ENCODE results near the gene FKBP1A.
"Not testable (repeated sequence)": the region's sequence is repeated elsewhere in the genome, so short reads cannot be mapped to it uniquely, and the experiment has no call there.

The FKBP1A gene

GRCh38 chr20:1364106-1364505 is 28.7 kb downstream of the FKBP1A start:
- no peak for DNase-seq

GRCh38 chr20:1363522-1363921 is 29.3 kb downstream of the FKBP1A start:
- no peak for DNase-seq

GRCh38 chr20:1362484-1362883 is 30.4 kb downstream of the FKBP1A start:
- no peak for DNase-seq

DNA sequence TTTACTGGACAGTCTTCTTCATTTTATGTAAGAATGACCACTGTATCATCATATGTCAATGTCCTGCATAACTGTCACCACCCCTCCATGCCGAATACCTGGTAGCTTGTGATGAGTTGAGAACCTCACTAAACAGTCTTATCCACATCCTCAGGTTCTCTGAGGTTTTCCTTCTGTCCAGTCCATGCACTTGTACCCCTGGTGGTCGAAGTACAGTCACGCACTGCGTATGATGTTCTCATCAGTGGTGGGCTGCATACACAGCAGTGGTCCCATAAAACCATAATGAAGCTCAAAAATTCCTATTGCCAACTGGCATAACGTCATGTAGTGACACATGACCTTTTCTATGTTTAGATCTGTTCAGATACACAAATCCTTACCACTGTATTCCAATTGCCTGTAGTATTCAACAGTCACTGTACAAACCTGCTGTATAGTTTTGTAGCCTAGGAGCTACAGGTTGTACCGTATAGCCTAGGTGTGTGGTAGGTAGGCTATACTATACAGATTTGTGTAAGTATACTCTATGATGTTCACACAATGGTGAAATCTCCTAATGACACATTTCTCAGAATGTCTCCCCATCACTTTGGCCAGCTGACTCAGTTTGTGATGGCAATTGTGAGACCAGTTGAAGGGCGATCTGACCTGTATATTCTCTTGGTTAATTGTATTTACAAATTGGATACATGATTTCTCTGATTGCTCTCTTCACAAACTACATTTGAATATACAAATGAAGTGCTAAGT is 32.6 kb downstream of the FKBP1A start:
- no peak for DNase-seq

GRCh38 chr20:1357921-1358671 is 34.8 kb downstream of the FKBP1A start:
- DNase-seq, result no peak

- no peak for DNase-seq
Observed at GRCh38 chr20:1353956-1354355, 38.9 kb downstream of the FKBP1A start.

GRCh38 chr20:1346315-1346969 is 46.4 kb downstream of the FKBP1A start:
- DNase-seq, result no peak

DNA sequence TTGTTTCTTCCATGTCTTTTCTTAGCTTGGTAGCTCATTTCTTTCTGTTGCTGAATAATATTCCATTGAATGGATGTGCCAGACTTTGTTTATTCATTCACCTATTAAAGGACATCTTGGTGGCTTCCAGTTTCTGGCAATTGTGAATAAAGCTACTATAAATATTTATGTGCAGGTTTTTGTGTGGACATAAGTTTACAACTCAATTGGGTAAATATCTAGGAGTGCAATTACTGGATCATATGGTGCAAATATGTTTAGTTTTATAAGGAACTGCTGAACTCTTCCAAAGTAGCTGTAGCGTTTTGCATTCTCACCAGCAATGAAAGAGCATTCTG is 47.1 kb downstream of the FKBP1A start:
- no peak for DNase-seq

GRCh38 chr20:1345030-1345755 is 47.7 kb downstream of the FKBP1A start:
- no peak for DNase-seq

DNA sequence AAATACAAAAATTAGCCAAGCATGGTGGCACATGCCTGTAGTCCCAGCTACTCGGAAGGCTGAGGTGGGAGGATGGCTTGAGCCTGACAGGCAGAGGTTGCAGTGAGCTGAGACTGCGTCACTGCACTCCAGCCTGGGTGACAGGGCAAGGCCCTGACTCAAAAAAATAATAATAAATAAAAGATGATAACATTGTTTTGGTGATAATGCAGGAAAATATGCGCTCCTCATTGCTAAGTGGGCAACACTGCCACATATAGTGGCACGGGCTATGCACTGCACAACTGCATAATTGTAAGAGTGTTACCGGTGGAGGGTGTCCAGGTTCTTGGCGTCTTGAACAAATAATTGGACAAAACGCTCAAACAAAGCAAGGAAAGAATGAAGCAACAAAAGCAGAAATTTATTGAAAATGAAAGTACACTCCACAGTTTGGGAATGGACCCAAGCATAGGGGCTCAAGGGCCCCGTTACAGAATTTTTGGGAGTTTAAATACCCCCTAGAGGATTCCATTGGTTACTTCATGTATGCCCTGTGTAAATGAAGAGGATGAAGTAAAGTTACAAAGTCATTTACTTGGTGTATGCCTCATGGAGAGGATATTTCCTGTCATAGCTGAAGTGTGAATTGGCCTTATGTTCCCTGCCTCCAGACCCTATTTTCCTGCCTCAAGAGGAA is 49.3 kb downstream of the FKBP1A start:
- not testable (repeated sequence) for DNase-seq

- peak in 1 of 51 donors; percentile 36 for DNase-seq
Observed at GRCh38 chr20:1341561-1342265, 51.1 kb downstream of the FKBP1A start.

- no peak for DNase-seq
Observed at GRCh38 chr20:1338801-1339200, 54.1 kb downstream of the FKBP1A start.

DNA sequence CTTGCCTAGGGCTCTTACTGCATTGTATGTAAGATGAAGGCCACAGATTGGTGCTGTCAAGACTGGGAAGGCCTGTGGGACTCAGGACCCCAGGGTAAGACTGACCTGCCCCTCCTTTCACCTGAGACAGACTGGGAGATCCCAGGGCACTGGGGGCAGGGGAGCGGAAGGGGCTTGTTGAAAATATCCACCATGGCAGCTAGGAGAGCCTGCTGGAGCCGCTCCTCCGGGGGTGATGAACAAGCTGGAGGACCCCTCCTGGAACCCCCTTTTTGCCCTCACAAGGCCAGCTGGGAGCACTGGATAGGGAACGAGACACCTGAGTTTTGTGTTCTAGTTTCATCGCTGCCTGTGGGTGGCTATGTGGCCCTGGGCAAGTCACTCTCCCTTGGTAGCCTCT is 54.8 kb downstream of the FKBP1A start:
- DNase-seq, result no peak

GRCh38 chr20:1337441-1337840 is 55.4 kb downstream of the FKBP1A start:
- DNase-seq, result no peak

- DNase-seq, result peak in 19 of 51 donors; percentile 10 to 64 (median 24)
Observed at GRCh38 chr20:1336699-1337367, 56.0 kb downstream of the FKBP1A start.

DNA sequence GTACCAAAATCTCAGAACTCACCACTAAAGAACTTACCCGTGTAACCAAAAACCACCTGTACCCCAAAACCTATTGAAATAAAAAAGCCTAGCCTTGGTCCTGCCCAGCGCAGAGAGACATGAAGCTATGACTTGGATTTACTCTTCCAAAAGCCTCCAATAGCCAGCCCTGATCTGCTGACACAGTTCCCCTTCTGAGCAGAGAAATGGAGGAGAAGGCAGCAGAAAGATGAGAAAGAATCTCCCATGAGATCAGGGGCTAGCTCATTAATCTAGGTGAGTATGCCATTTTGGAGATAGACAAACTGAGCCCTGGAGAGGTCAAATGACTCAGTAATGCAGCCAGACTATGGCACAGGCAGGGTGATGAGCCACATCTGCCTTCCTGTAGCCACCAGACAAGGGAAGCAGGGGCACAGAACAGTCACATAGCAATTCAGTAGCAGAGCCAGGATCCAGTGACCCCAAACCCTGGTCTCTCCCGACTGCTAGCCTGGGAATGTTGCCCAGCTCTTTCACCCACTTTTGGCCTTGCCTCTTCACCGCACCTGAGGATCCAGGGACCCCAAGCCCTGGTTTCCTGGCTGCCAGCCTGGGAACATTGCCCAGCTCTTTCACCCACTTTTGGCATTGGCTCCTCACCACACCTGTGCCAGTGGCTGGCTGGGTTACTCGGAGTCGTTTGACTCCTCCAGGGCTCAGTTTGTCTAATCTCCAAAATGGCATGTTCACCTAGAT is 56.7 kb downstream of the FKBP1A start:
- DNase-seq, result no peak

DNA sequence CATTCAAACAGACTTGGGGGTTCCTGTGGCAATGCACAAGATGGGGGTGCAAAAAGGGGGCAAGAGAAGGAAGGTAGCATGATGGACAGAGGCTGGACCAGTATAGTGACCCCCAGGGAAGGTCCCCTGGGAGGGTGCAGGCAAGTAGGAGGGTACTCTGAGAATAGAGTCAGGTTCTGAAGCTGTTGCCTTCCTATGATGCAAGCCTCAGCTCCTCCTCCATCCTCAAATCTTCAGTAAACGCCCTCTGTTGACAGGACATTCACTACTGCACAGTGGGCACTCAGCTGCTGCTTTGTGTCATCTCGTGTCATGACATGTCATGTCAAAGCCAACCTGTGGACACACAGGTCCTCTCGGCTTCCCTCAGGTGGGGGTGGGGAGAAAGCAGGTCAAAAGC is 58.1 kb downstream of the FKBP1A start:
- DNase-seq, result no peak

- DNase-seq, result no peak
Observed at GRCh38 chr20:1334370-1334731, 58.5 kb downstream of the FKBP1A start.
